ENCODE results near the gene BSN.

BSN gene

DNA sequence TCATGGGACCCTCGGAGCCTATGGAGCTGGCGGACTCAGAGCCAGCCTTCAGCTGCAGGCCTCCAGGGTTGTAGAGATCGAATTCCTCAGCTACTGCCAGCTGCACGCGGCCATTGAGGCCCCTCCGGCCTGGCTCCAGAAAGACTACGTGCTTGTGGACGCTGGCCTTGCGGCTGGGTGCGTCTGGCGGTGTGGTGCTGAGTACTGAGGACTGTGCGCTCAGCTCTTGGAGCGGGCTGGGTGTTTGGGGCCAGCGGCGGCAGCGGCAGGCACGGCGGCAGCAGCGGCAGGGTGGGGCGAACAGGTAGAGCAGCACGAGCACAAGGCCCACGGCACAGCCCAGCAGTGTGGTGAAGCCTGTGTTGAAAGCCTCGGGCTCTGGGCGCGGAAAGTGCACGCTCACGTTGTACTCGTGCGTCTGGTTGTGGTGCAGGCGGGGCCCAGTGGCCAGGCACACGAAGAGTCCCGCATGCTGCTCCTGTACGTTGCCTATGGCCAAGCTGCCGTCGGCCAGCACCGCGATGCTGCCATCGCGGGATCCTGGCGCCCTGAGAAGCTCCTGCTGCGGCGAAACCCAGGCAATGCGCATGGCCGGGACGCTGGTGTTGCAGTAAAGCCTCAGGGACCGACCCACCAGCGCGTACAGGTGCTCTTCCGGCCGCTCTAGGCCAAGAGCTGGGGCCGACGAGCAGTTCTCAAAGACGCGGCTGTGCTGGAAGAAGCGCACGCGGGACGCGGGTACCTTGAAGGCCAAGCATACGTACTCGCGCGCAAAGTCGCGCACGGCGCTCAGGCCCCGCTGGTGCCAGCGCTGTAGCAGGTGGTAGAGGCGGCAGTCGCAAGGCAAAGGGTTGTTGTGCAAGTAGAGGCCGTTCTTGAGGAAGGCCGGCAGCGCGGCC lies 163.9 kb downstream of the BSN start:
- peaks cover 33 to 47% of the 10 kb centered on the region in 2 donors for H3K36me3 ChIP-seq (ENCODE audit: control insufficient read depth in 1 of 2, insufficient read depth in 2 of 2, low read length in 2 of 2)
- peak overlapping the region in 1 of 2 donors; percentile 61 for H3K9ac ChIP-seq (ENCODE audit: low read depth in 1 of 2, low read length in 2 of 2)
- peak overlapping the region; percentile 73 to 80 for H3K4me3 ChIP-seq (ENCODE audit: low read depth in 1 of 2, low read length in 2 of 2)
- no peaks in the 10 kb centered on the region for H3K9me3 ChIP-seq (ENCODE audit: control insufficient read depth in 1 of 2, low read length in 2 of 2)
- peaks cover 35 to 46% of the 10 kb centered on the region in 2 donors for H3K4me1 ChIP-seq (ENCODE audit: control insufficient read depth in 1 of 2, insufficient read depth in 2 of 2, low read length in 2 of 2)
- H3K27me3 ChIP-seq (ENCODE audit: control insufficient read depth in 1 of 2, insufficient read depth in 2 of 2, low read length in 2 of 2): no peaks in the 10 kb centered on the region
- no peak overlapping the region for H3K27ac ChIP-seq (ENCODE audit: low read depth, low read length)

DNA sequence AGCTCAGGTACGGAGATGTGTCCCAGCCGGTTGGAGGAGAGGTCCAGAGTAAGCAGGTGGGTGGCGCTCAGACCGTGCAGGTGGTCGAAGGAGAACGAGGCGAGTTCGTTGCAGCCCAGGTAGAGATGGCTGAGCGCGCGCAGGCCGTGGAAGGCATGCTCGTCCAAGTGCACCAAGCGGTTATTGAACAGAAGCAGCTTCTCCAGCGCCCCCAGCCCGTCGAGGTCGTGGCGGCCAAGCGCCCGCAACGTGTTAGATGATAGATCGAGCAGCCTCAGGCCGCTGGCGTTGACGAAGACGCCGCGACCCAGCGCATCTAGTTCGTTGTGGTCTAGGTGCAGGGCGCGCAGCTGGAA lies 164.6 kb downstream of the BSN start:
- no peak overlapping the region for H3K27ac ChIP-seq (ENCODE audit: low read depth, low read length)
- H3K9ac ChIP-seq (ENCODE audit: low read depth in 1 of 2, low read length in 2 of 2): peak overlapping the region in 1 of 2 donors; percentile 61

DNA sequence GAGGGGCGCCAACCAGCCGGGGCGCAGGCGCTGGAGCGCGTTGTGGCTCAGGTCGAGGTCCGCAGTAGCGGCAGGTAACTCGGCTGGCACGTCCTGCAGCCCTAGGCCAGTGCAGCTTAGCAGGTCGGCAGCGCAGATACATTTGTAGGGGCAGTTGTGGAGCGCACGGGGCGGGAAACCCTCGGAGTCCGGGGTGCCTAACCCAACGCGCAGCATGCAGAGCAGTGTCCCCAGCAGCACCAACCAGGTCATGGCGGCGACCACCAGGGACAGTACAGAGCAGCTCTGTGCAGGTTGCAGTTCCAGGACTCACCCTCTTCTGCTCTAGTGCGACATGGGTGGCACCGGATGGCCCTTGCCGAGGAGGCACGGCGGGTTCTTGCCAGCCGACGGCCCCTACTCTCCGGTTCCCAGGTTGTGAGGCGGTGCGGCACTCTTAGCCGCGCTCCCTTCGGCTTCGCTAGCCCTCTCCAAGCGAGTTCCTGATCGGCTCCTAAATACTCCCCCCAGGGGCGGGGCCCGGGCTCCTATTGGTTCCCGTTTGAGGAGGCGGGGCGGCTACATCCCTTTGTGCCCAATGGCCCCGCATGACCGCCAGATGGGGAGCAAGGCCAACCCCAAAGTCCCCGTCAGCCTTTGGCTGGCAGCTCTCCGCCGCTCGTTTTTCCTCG lies 165.1 kb downstream of the BSN start, which contains the start of gene AMIGO3:
TSS of gene AMIGO3 (minus strand) at position 471 of the 671 bp plus-strand sequence. CDS start at position 252, 219 bp downstream.
- peaks cover 37 to 48% of the 10 kb centered on the region in 2 donors for H3K4me1 ChIP-seq (ENCODE audit: control insufficient read depth in 1 of 2, insufficient read depth in 2 of 2, low read length in 2 of 2)
- H3K36me3 ChIP-seq (ENCODE audit: control insufficient read depth in 1 of 2, insufficient read depth in 2 of 2, low read length in 2 of 2): peaks cover 26 to 44% of the 10 kb centered on the region in 2 donors
- H3K9me3 ChIP-seq (ENCODE audit: control insufficient read depth in 1 of 2, low read length in 2 of 2): no peaks in the 10 kb centered on the region
- H3K27ac ChIP-seq (ENCODE audit: low read depth, low read length): peak within 1 kb of the TSS; percentile 56
- H3K27me3 ChIP-seq (ENCODE audit: control insufficient read depth in 1 of 2, insufficient read depth in 2 of 2, low read length in 2 of 2): no peaks in the 10 kb centered on the region
- H3K9ac ChIP-seq (ENCODE audit: low read depth in 1 of 2, low read length in 2 of 2): peak within 1 kb of the TSS in 1 of 2 donors; percentile 61
- H3K4me3 ChIP-seq (ENCODE audit: low read depth in 1 of 2, low read length in 2 of 2): peak within 1 kb of the TSS; percentile 73 to 80

More for the DNA sequence above, 164.6 kb downstream of the BSN start:
- peak overlapping the region; percentile 73 to 80 for H3K4me3 ChIP-seq (ENCODE audit: low read depth in 1 of 2, low read length in 2 of 2)
- peaks cover 30 to 47% of the 10 kb centered on the region in 2 donors for H3K36me3 ChIP-seq (ENCODE audit: control insufficient read depth in 1 of 2, insufficient read depth in 2 of 2, low read length in 2 of 2)
- peaks cover 35 to 46% of the 10 kb centered on the region in 2 donors for H3K4me1 ChIP-seq (ENCODE audit: control insufficient read depth in 1 of 2, insufficient read depth in 2 of 2, low read length in 2 of 2)
- no peaks in the 10 kb centered on the region for H3K9me3 ChIP-seq (ENCODE audit: control insufficient read depth in 1 of 2, low read length in 2 of 2)
- H3K27me3 ChIP-seq (ENCODE audit: control insufficient read depth in 1 of 2, insufficient read depth in 2 of 2, low read length in 2 of 2): no peaks in the 10 kb centered on the region

Measured in duodenal mucosa (tissue), 2 donors.